RPMI8226 (cell line): ENCODE data around the gene PDZD4.

Source experiments
- DNase-seq: peaks from one replicate; pipeline ENCODE4 v3.0.0-alpha.2; 2015

The PDZD4 gene

DNA sequence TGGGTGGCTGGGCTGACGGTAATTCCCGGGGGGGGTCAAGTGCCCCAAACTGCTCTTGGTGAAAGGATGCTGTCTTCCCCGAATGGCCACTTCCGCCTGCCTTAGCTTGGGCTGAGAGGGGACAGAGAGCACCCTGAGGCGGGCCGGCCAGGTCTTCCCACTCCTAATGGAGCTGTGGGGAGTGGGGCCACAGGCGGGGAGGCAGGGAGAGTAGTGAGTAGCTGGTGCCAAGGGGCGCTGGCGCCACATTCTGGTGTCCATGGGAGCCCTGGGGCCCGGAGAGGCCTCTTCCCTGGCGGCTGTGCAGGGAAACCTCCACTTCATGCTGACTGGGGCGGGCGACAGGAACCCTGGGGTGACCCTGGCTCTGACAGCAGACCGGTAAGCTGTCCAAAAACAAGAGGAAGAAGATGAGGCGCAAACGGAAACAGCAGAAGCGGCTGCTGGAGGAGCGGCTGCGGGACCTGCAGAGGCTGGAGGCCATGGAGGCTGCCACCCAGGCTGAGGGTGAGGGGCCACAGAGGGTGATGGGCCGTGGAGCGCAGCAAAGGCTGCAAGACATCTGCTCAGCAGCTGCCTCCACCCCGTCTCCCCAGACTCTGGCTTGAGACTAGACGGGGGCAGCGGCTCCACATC is 46.8 kb downstream of the PDZD4 start:
- no peak for DNase-seq

DNA sequence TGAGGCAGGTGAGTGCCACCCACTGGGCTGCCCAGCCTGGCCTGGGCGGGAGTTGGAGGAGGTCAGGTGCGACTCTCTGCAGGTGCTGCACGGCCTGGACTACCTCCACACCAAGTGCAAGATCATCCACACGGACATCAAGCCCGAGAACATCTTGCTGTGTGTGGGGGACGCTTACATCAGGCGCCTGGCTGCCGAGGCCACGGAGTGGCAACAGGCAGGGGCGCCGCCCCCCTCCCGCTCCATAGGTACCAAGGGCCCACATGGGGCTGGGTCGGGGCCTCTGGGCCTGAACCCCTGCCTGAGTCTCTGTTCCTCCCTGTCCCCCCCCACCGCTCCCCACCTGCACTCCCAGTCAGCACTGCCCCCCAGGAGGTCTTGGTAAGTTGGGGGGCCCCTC is 47.5 kb downstream of the PDZD4 start:
- no peak for DNase-seq

DNA sequence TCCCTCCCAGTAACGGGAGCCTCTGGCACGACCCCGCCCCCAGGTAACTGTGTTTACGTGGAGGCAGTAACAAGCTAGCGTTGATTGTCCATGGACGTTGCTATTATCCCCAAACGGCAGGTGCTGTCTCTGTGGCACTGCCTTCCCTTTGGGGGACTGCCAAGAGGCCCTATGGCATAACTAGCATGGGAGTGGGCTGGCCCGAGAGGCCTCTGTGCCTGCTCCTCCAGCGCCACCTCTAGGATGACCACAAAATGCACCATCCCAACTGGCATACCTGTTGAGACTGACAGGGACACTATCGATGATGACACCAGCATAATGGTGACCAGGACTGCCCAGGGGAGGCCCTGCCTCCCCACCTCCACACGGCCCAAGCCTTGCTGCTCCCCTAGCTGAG is 48.0 kb downstream of the PDZD4 start:
- DNase-seq = peak; percentile 74

DNA sequence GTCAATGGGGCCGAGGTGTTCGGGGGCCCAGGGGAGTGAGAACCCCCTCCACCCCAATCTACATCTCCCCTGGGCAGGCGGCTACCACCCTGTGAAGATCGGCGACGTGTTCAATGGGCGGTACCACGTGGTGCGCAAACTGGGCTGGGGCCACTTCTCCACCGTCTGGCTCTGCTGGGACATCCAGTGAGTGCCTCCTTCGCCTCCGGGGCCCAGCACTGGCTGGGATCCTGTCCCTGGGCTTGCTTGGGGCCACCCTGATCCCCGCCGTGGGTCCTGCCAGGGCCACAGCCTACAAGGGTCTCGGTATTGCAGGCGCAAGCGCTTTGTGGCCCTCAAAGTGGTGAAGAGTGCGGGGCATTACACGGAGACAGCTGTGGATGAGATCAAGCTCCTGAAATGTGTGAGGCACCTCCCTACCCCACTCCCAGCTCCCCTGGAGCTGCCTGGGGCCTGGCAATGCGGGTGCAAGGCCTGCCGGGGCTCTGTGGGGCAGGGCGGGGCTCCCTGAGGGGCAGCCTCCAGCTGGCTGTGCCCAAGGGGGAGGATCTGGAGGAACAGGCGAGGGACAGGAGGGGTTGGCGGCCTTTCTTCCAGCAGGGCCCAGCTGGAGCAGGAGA is 48.8 kb downstream of the PDZD4 start:
- no peak for DNase-seq

DNA sequence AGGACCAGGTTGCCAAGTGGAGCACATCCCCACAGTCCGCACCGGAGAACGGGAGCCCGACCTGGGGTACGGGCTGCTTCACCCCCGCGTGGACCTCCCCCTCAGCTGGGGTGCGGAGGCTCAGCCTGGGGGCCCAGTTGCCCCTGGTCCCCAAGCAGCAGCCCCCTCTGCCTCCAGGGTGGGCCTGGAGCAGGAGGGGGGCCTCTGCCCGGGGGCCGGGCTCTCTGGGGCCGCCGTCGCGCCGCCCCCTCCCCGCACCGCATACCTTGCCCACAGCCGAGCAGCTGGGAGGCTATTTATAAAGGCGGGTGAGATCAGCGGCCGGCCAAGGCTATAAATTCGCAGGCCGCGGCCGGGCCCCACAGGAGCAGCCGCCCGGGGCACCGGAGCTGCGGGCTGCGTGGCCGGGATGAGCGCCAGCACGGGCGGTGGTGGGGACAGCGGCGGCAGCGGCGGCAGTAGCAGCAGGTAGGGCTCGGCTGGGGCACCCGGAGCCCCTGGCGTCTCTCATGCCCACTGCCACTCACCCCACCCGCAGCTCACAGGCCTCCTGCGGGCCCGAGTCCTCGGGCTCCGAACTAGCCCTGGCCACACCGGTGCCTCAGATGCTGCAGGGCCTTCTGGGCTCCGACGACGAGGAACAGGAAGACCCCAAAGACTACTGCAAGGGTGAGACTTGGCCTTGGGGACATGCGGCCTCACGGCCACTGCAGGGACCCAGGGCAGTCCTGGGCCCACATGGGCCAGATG is 49.5 kb downstream of the PDZD4 start, which contains the start of gene SRPK3:
Gene SRPK3 (plus strand): TSS at position 364 of the 750 bp plus-strand sequence. CDS start 46 bp downstream, at position 410.
- DNase-seq = peak; percentile 26

DNA sequence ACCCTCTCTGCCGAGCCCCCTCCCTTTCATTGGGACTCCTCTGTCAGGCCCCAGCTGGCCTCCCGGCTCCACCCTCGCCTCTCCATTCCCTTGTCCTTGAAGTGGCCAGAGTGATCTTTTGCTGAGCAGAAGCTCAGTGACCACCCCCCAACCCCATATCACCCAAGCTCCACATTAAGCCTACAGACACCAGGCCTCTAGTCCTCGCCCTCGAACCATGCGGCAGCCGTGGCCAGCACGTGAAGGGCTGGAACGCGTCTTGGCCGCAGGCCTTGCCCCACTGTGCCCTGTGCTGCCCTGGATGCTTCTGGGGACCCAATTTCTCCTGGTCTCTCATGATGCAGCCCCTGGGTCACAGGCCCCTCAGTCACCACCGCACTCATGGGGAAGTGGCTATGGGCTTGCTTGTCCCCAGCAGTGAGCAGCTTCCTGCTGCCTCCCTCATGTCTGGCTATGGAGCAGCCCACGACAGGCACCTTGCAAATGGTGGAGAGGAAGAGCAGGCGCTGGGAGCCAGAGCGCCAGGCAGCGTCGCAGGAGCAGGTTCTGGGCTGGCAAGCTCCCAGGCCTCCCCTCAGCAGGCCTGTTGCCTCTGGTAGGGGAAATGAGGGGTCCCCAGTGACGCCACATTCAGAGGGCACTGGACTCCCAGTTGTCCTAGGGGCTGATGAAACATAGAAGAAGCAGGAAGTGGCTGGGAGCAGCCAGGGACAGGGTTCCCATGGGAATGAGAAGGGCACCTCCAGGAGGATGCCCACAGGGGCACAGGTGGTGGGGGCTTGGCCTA is 50.3 kb downstream of the PDZD4 start:
- DNase-seq = no peak

DNA sequence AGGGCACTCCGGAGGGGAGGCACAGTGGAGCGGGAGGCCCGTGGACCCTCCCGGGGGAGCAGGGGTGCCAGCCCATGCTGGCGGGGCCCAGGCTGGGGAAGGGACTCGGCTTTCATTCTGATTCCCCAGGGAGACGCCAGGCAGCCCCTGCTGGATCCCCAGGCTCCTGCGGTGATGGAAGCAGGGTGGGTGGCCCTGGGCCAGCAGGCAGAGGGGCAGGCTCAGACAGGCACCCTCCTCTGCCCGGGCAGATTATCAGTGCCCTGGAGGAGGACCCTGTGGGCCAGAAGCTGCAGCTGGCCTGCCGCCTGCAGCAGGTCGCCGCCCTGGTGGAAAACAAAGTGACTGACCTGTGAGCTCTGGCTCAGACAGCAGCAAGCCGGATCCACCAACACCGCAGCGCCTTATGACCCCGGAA is 51.7 kb downstream of the PDZD4 start:
- DNase-seq = peak; percentile 34

DNA sequence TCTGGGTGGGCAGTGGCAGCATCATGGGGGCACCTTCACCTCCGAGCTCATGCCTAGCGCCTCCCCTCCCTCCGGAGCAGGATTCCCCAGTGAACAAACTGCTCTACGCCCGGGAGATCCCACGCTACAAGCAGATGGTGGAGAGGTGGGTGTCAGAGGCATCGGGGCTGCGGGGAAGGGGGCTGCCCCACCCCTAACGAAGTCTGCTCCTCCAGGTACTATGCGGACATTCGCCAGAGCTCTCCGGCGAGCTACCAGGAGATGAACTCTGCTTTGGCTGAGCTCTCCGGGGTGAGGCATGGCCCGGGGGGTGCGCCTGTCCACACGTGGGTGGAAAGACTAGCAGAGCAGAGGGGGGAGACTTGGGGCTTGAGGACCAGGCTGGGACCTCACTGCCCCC is 52.2 kb downstream of the PDZD4 start:
- DNase-seq = no peak

DNA sequence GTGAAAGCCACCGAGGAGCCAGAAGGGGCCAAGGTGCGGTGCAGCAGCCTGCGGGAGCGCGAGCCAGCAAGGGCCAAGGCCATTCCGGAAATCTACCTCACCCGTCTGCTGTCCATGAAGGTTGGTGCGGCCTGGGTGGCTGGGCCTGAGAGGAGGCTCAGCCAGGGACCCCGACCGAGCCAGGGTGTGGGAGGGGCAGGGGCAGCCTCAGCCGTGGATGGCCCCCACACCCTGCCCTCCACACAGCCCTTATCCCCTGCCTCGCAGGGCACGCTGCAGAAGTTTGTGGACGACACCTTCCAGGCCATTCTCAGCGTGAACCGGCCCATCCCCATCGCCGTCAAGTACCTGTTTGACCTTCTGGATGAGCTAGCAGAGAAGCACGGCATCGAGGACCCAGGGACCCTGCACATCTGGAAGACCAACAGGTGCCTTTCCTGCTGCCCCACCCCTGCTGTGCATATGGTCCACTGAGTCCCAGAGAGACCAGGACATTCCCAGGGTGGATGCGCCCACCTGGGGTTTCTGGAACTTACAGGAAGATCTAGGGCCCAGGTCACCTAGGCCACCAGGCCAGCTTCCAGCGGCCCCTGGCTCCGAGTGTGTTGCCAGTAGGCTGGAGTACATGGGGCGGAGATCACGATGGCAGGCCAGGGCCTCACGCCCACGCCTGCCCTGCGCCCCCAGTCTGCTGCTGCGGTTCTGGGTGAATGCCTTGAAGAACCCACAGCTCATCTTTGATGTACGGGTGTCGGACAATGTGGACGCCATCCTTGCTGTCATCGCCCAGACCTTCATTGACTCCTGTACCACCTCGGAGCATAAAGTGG is 52.9 kb downstream of the PDZD4 start:
- no peak for DNase-seq

DNA sequence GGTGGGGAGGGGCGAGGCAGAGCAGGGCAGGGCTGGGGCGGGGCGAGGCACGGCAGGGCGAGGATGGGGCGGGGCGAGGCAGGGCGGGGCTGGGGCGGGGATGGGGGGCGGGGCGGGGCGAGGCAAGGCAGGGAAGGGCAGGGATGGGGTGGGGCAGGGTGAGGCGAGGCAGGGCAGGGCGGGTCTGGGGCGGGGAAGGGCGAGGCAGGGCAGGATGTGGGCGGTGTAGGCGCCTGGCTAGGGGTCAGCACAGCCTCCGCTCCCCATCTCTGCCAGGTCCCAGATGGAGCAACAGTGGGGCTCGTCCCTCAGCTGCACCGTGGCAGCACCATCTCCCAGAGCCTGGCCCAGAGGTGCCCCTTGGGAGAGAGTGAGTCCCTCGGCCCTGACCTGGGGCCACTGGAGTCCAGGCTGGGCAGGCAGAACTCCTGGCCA is 53.7 kb downstream of the PDZD4 start:
- no peak for DNase-seq

DNA sequence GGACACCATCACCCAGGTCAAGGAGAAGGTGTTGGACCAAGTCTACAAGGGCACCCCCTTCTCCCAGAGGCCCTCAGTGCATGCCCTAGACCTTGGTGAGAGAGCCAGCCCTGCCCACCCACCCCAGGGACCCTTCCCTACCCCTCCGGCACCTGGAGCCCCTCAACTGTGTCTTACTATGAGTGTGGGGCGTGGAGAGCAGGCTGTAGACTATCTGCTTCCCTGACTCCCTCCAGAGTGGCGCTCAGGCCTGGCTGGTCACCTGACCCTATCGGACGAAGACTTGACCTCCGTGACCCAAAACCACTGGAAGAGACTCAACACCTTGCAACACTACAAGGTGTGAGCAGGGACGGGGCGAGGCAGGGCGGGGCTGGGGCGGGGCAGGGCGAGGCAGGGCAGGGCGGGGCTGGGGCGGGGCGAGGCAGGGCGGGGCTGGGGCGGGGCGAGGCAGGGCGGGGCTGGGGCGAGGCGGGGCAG is 54.2 kb downstream of the PDZD4 start:
- peak; percentile 25 for DNase-seq

DNA sequence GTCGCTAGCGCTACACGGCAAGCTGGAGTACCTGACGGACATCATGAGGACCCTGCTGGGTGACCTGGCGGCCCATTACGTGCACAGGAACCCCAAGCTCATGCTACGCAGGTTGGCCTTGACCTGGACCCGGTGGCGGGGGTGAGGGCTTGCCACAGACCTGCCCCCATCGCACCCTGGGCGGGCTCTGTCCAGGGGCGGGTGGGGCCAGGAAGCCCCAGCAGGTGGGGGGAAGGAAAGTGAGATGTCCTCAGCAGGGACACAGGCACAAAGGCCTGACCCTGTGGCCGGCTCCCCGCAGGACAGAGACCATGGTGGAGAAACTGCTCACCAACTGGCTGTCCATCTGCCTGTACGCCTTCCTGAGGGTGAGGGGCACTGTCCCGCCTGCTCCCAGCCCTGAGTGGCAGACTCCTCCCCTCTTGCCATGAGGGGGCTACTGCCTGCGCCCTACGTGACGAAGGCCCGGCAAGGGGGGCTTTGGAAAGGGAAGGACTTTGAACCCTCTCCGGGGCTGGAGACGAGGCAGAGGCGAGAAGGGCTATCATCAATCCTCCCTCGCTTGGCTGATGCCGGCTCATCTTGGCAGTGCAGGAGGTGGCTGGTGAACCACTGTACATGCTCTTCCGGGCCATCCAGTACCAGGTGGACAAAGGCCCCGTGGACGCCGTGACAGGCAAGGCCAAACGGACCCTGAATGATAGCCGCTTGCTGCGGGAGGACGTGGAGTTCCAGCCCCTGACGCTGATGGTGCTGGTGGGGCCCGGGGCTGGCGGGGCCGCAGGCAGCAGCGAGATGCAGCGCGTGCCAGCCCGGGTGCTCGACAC is 54.8 kb downstream of the PDZD4 start:
- DNase-seq = no peak

DNA sequence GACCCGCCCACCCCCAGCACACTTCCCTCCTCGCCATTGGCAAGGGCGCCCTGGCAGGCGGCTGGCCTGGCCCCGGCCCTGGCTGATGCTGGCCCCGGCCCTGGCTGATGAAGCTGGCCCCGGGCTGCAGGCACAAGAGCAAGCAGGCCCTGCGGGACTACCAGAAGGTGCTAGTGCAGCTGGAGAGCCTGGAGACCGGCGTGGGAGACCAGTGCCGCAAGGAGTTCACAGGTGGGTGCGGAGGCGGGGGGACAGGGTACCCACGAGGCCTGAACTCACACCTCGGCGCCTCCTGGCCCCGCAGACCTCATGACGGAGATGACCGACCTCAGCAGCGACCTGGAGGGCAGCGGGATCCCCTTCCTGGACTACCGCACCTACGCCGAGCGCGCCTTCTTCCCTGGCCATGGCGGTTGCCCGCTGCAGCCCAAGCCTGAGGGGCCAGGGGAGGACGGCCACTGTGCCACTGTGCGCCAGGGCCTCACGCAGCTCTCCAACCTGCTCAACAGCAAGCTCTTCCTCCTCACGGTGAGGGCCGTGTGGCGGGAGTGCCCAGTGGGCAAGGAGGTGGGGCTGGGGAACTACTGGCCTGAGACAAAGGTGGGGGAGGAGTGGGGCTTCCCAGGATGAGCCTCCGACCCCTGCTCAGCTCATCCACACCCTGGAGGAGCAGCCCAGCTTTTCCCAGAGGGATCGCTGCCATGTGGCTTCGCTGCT is 55.6 kb downstream of the PDZD4 start:
- no peak for DNase-seq

DNA sequence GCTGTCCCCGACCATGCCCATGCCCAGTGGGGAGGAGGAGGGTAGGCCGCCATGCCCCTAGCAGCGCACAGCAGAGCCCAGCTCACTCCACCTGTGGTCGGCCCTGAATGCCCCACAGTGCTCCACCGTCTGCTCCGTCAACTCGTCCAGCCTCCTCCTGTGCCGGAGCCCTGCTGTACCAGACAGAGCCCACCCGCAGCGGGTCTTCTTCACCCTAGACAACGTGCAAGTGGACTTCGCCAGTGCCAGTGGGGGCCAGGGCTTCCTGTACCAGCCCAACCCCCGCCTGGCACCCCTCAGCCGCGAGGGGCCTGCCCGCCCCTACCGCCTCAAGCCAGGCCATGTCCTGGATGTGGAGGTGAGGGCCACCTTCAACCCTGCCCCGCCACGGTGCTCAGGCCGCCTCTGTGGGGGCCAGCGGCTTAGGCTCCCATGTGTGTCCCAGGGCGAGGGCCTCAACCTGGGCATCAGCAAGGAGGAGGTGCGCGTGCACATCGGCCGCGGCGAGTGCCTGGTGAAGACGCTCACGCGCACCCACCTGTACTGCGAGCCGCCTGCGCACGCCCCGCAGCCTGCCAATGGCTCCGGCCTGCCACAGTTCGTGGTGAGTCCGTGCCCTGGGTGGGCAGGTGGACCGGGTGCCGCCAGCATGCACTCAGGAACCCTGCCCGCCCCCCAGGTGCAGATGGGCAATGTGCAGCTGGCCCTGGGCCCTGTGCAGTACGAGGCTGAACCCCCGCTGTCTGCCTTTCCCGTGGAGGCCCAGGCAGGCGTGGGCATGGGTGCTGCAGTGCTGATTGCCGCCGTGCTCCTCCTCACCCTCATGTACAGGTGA is 56.4 kb downstream of the PDZD4 start:
- no peak for DNase-seq

DNA sequence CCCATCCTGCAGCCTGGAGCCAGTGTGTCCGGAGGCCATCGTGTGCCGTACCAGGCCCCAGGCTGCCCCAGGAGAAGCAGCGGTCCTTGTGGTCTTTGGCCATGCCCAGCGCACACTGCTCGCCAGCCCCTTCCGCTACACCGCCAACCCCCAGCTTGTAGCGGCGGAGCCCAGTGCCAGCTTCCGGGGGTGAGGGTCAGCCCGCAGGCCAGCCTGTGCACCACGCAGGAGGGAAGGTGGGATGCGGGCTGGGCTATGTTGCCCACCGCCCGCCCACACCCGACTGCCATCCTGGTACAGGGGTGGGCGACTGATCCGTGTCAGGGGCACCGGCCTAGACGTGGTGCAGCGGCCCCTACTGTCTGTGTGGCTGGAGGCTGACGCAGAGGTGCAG is 57.1 kb downstream of the PDZD4 start:
- DNase-seq = no peak

DNA sequence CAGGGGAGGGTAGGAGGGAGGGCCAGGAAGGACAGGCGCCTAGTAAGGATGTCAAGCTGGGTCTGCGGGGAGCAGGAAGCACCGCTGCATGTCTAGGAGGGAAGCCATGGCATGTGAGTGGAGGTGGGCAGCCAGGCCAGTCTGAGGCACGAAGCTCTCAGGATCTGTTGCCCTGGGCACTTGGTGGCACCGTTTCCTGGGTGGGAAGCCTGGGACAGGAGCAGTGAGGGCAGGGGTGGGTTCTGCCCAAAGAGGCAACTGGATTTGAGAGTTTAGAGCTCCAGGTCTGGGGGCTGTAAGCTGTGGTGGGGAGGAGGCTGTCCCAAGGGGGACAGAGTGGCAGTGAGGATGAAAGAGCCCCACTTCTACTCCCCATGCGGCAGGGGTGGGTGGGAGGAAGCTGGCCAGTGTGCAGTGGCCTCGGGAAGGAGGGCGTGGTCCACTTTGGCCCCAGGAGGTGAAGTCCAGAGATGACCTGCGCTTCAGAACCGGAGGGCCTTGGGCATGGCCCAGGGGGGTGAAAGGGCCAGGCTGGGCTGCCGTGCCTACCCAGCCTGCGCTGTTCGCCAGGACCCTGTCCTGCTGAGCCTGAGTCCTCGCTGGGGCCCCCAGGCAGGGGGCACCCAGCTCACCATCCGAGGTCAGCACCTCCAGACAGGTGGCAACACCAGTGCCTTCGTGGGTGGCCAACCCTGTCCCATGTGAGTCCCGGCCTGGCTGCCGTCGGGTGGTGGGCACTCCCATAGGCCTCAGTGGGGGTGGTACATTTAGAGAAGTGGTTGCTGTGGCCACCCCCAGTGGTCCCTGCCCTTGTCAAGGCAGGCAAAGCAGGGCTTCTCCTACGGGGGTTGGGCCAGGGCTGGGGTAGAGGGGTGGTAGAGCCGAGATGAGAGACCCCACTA is 57.8 kb downstream of the PDZD4 start:
- DNase-seq = no peak

DNA sequence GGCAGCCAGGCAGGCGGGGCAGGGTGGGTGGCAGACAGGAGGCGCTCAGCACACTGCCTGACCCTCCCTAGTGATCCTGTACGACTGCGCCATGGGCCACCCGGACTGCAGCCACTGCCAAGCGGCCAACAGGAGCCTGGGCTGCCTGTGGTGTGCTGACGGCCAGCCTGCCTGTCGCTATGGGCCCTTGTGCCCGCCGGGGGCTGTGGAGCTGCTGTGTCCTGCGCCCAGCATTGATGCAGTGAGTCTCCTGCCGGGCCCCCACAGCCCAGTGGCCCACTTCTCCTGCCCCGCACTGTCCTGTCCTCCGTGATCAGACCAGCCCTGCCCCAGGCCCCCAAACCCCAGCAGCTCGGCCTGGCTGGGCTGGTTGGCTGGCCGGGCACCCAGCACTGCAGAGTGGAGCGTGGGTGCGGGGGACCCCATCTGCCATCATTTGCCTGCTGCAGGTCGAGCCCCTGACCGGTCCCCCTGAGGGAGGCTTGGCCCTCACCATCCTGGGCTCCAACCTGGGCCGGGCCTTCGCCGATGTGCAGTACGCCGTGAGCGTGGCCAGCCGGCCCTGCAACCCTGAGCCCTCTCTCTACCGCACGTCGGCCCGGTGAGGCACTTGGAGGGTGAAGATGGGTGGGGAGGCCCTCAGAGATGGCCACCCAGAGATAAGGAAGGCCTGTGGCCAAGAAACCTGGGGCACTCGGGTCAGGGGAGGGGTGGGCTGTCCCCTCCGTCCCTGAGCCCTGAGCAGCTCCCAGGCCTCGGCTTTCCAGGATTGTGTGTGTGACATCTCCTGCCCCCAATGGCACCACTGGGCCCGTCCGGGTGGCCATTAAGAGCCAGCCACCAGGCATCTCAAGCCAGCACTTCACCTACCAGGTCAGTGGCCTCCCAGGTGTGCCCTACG is 58.7 kb downstream of the PDZD4 start:
- no peak for DNase-seq
